Hepatocyte (in vitro differentiated cells): ENCODE data around the gene KLK11. TPM values are rescaled to one million over a fixed set of nuclear protein-coding genes. Genes with fewer than 3 reads are reported as not detected.

Source experiments
- DNase-seq: peaks from one replicate; pipeline ENCODE4 v3.0.0-alpha.2; 2016; ENCODE audit warnings: low spot score
- H2AFZ ChIP-seq: fragments of 200-600 bp; sonication (generic); 2 replicates; pipeline ENCODE4 v1.6.0; 2016; ENCODE audit warnings: antibody characterized with exemption, mild to moderate bottlenecking
- H3K27ac ChIP-seq: fragments of 200-600 bp; sonication (generic); 2 replicates; pipeline ENCODE4 v1.5.1; 2016; ENCODE audit warnings: mild to moderate bottlenecking
- H3K27me3 ChIP-seq: fragments of 200-600 bp; sonication (generic); 2 replicates; pipeline ENCODE4 v1.6.1; 2016
- H3K36me3 ChIP-seq: fragments of 200-600 bp; sonication (generic); replicated peaks from 2 replicates; pipeline ENCODE4 v1.5.1; 2016; ENCODE audit warnings: low read depth; ENCODE audit not compliant: insufficient read depth
- H3K4me1 ChIP-seq: fragments of 200-600 bp; sonication (generic); 2 replicates; pipeline ENCODE4 v1.5.1; 2016; ENCODE audit warnings: mild to moderate bottlenecking, moderate library complexity; ENCODE audit not compliant: insufficient read depth
- H3K4me2 ChIP-seq: fragments of 200-600 bp; sonication (generic); 2 replicates; pipeline ENCODE4 v1.6.0; 2016
- H3K4me3 ChIP-seq: fragments of 200-600 bp; sonication (generic); 2 replicates; pipeline ENCODE4 v1.5.1; 2016; ENCODE audit warnings: mild to moderate bottlenecking
- H3K79me2 ChIP-seq: fragments of 200-600 bp; sonication (generic); 2 replicates; pipeline ENCODE4 v1.6.0; 2017; ENCODE audit warnings: mild to moderate bottlenecking
- H3K9me2 ChIP-seq: fragments of 200-600 bp; sonication (generic); replicated peaks from 2 replicates; pipeline ENCODE4 v1.6.0; 2017; ENCODE audit warnings: mild to moderate bottlenecking; ENCODE audit not compliant: insufficient read depth
- H3K9me3 ChIP-seq: fragments of 200-600 bp; sonication (generic); 2 replicates; pipeline ENCODE4 v1.5.1; 2016; ENCODE audit warnings: low read depth, mild to moderate bottlenecking
- H4K20me1 ChIP-seq: fragments of 200-600 bp; sonication (generic); 2 replicates; pipeline ENCODE4 v1.6.0; 2016; ENCODE audit warnings: mild to moderate bottlenecking; ENCODE audit not compliant: insufficient read depth, poor library complexity, severe bottlenecking
- CTCF ChIP-seq: fragments of 200-600 bp; sonication (generic); IDR thresholded peaks from 2 replicates; pipeline ENCODE4 v1.5.1; 2016; ENCODE audit warnings: antibody characterized with exemption, mild to moderate bottlenecking; ENCODE audit not compliant: poor library complexity
- EZH2 ChIP-seq: fragments of 200-600 bp; sonication (generic); IDR thresholded peaks from 2 replicates; pipeline ENCODE4 v1.6.1; 2016; ENCODE audit warnings: antibody characterized with exemption, mild to moderate bottlenecking, borderline replicate concordance
- EZH2phosphoT487 ChIP-seq: fragments of 200-600 bp; sonication (generic); IDR thresholded peaks from one replicate; pipeline ENCODE4 v1.6.1; 2018; ENCODE audit warnings: antibody characterized with exemption, mild to moderate bottlenecking, low read depth, moderate library complexity; ENCODE audit not compliant: unreplicated experiment, severe bottlenecking
- WGBS: methylation state at CpG from one replicate; pipeline ENCODE4 v1.1.6; 2016; ENCODE audit warnings: low lambda C conversion rate; ENCODE audit errors: missing lambda C conversion rate; 5-methylcytosine and 5-hydroxymethylcytosine counted together
- polyA plus RNA-seq: library from polyadenylated mRNA; unstranded; fragments of >200 nt; fragmentation: Nextera tagmentation; extraction: Ambion mirVana; gene quantifications from 2 replicates; pipeline ENCODE4 v1.2.1, GENCODE V29; 2016
- total RNA-seq: library from RNA; depleted of rRNA; stranded (reverse); fragments of >200 nt; gene quantifications from 2 replicates; pipeline ENCODE4 v1.2.3, GENCODE V29; 2014

KLK11 gene
- total and polyA plus RNA-seq, 2 experiments from 2014 or later, result 2.2 TPM; not detected in 1

GRCh38 chr19:51070334-51071094, 44.1 kb upstream of the KLK11 start:
- no peak overlapping the region for H3K4me2 ChIP-seq
- no peak for TF ChIP-seq EZH2phosphoT487
- no peak for TF ChIP-seq EZH2
- no peak for TF ChIP-seq CTCF
- WGBS, result 80% methylated on average over 5 of the region's 5 CpGs

GRCh38 chr19:51066393-51067186, 40.2 kb upstream of the KLK11 start:
- Histone ChIP-seq H3K4me3 (no peak overlapping the region), H3K36me3 (no peaks in the 10 kb centered on the region), H3K27ac (no peak overlapping the region), H3K9me2 (no peaks in the 10 kb centered on the region), H3K9me3 (no peaks in the 10 kb centered on the region), H3K79me2 (no peaks in the 10 kb centered on the region), H3K4me1 (peaks cover 7% of the 10 kb centered on the region), H2AFZ (no peak overlapping the region), H3K4me2 (no peak overlapping the region), H4K20me1 (no peaks in the 10 kb centered on the region), H3K27me3 (no peaks in the 10 kb centered on the region)
- no peak for DNase-seq
- 76% methylated on average over 7 of the region's 7 CpGs for WGBS
- TF ChIP-seq EZH2phosphoT487, result no peak
- TF ChIP-seq EZH2, result no peak
- no peak for TF ChIP-seq CTCF

More at GRCh38 chr19:51070334-51071094, 44.1 kb upstream of the KLK11 start:
- Histone ChIP-seq H3K36me3 (no peaks in the 10 kb centered on the region), H3K9me3 (peaks cover 6% of the 10 kb centered on the region), H3K4me3 (no peak overlapping the region), H2AFZ (no peak overlapping the region), H3K4me1 (peaks cover 1% of the 10 kb centered on the region), H4K20me1 (no peaks in the 10 kb centered on the region), H3K27me3 (no peaks in the 10 kb centered on the region), H3K79me2 (no peaks in the 10 kb centered on the region), H3K9me2 (no peaks in the 10 kb centered on the region), H3K27ac (no peak overlapping the region)
- no peak for DNase-seq

GRCh38 chr19:51065221-51065960, 39.0 kb upstream of the KLK11 start:
- Histone ChIP-seq H3K9me3 (no peaks in the 10 kb centered on the region), H3K9me2 (no peaks in the 10 kb centered on the region), H3K4me1 (peaks cover 7% of the 10 kb centered on the region), H3K4me2 (peak overlapping the region; percentile 96), H3K27ac (no peak overlapping the region), H2AFZ (peak overlapping the region; percentile 78), H3K27me3 (no peaks in the 10 kb centered on the region), H4K20me1 (no peaks in the 10 kb centered on the region), H3K79me2 (no peaks in the 10 kb centered on the region), H3K4me3 (peak overlapping the region; percentile 49), H3K36me3 (no peaks in the 10 kb centered on the region)
- WGBS, result 14% methylated on average over 14 of the region's 25 CpGs
- no peak for DNase-seq
- no peak for TF ChIP-seq CTCF
